HG02798 (cell line): ENCODE data around the gene TRIM5.
"Not testable (repeated sequence)": the region's sequence is repeated elsewhere in the genome, so short reads cannot be mapped to it uniquely, and the experiment has no call there.

Source experiments
- ATAC-seq: cut with Tn5 transposase; IDR thresholded peaks from one replicate; pipeline ENCODE4 v1.9.1; 2021; ENCODE audit warnings: mild to moderate bottlenecking; ENCODE audit not compliant: unreplicated experiment, poor library complexity

The TRIM5 gene

DNA sequence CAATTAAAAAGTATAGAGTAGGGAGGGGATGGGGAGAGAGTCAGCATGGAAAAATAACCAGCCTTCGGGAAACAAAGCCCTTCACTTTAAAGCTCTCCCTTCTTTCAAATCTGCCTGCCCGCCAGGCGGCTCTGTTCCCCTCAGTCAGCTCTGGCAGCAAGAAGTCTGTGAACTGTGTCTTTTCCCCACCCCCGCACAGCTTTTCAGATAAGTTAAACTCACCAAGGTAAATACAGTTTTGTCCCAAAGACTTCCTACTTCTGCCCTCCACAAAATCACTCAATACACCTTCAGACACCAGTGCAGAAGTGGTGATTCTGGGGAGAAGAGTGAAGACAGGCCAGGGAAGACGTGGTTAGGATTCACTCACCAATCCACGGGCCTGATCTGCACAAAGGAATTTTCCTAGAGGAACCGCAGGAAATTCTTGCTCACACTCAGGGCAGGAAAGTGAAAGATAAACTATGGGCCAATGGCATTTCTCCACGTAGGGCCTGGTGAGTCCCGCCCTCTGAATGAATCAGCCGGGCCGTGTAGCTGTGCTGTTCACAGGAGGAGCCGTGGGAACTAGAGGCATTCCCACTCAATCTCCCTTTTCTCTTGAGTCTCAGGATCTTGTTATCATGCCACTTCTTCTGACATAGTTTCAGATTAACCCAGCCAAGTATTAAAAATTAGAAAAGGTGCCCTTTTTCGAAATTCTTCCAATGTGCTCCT, at the start of gene TRIM5:
TSS of gene TRIM5 (minus strand) at position 429 of the 717 bp plus-strand sequence. CDS start 4,897 bp downstream, outside the sequence.
- peak; percentile 78 for ATAC-seq

DNA sequence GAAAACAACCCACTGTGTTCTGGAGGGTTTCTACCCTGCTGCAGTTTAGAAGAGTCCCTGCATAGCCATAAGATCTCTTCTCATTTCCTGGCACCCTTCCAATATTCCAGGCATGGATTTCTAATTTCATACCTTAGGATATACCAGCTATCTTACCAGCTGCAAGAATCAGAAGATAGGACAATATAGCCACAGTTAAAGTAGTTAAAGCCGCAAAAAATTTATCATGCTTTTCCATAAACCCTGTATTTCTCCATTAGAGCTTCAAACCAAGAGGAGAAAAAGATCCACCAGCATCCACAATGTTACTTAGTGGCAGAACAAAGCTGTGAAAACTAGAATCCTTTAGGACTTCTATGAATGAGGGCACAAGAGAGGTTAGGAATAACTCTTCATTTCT, 42.8 kb upstream of the TRIM5 start:
- ATAC-seq: no peak

DNA sequence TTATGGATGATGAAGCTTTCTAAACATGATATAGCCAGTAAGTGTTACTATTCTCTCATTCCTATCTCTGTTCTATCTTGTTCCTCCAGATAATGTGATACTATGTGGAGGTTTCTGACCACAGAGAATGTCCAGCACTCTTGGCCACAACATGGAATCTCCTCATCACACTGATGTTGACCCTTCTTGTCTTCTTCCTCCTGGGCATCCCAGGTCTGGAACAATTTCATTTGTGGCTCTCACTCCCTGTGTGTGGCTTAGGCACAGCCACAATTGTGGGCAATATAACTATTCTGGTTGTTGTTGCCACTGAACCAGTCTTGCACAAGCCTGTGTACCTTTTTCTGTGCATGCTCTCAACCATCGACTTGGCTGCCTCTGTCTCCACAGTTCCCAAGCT, 41.5 kb upstream of the TRIM5 start:
- no peak for ATAC-seq

DNA sequence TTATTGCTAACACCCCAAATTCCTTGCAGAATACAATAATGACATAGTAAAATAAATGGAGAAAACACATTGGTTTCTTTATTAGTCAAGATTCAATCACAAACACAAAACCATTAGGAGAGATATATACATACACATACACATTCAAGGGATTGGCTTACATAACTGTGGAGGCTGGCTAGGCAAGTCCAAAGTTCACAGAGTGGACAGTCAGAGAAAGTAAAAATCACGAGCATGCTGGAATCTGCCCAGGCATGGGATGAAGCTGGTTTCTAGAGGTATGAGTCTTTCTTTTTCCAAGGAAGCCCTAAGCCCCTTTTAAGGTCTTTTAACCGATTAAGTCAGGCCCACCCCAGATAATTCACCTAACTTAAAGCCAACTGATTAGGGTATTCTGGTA, 37.7 kb upstream of the TRIM5 start:
- no peak for ATAC-seq

DNA sequence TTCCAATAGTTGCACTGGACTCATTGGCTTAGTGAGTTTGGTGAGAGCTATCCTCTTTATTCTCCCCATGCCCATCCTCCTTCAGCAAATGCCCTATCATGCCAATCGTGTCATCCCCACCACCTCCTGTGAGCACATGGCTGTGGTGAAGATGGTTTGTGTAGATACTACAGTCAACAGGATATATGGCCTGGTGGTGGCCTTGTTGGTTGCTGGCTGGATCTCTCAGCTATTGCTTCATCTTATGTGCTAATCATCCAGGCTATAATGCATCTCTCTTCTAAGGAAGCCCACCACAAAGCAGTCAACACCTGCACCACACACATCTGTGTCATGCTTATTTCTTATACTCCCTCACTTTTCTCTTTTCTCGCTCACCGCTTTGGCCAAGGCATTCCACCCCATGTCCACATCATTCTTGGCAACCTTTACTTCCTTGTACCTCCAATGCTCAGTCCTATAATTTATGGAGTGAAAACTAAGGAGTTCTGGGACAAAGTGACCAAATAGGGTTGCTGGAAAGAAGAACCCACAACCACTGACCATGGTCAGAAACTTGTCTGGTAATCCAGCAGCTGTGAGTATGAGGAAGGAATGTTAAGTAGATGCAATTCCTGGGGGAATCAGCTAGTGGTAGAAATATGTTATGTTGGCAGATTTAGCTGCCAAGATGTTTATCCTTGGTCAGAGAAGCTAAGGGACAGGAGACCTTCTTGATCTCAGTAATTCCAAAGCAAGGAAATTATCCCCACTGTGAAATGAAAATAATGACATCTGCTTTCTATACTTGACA, 35.0 kb upstream of the TRIM5 start:
- ATAC-seq: no peak

DNA sequence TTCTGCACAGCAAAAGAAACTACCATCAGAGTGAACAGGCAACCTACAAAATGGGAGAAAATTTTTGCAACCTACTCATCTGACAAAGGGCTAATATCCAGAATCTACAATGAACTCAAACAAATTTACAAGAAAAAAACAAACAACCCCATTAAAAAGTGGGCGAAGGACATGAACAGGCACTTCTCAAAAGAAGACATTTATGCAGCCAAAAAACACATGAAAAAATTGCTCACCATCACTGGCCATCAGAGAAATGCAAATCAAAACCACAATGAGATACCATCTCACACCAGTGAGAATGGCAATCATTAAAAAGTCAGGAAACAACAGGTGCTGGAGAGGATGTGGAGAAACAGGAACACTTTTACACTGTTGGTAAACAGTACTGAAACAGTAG, 31.6 kb upstream of the TRIM5 start:
- ATAC-seq: not testable (repeated sequence)

DNA sequence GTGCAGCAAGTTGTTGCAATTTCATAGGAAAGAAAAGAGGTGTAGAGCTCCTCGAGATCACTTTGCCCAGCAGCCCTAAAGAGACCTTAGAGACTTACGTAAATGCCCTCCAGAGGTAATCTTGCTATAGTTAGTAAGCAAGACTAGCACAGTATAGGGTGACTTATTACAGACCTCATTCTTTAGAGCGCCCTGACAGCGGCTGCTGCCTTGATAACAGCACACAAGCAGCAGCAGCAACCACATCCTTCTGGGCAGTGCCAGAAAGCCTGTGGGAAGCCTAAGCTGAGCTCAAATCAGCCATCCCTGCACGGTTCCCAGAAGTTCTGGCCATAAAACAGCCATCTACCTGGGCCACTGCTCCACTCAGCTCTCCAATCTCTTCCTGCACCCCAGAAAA, 28.8 kb upstream of the TRIM5 start:
- ATAC-seq: no peak

DNA sequence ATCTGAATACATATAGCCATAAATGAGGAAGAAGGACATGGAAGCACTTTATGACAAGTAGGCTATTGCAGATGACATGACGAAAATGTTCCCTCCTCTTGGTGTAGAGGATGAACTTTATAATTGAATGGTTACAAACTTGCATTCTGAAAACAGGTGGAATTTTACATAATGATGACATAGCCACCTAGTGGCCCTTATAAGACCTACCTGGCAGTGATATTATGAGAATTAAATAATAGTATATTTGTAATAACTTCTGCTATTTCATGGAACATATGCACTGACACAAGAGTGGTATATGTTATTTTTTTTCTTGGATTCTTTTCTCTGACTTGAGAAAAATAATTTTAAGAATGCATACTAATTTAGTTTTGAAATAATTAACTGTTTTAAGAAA, 27.6 kb upstream of the TRIM5 start:
- no peak for ATAC-seq

DNA sequence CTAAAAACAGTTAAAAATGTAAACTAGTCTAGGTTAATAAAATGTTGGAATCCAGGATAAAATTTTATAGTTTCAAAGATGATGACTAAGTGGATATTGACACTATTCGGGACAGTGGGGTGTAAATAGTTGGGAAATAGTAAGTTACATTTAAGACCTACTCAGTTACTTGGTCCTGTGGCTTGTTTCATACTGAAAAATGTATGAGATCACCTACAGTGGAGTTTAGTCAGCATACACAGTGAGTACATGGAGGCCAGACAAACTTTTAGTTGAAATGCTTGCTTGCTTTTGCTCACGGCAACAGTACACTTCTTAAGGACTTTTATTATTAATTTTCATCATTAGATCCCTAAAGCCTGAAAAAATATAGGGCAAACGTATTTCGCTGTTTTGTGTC, 20.8 kb upstream of the TRIM5 start:
- no peak for ATAC-seq

DNA sequence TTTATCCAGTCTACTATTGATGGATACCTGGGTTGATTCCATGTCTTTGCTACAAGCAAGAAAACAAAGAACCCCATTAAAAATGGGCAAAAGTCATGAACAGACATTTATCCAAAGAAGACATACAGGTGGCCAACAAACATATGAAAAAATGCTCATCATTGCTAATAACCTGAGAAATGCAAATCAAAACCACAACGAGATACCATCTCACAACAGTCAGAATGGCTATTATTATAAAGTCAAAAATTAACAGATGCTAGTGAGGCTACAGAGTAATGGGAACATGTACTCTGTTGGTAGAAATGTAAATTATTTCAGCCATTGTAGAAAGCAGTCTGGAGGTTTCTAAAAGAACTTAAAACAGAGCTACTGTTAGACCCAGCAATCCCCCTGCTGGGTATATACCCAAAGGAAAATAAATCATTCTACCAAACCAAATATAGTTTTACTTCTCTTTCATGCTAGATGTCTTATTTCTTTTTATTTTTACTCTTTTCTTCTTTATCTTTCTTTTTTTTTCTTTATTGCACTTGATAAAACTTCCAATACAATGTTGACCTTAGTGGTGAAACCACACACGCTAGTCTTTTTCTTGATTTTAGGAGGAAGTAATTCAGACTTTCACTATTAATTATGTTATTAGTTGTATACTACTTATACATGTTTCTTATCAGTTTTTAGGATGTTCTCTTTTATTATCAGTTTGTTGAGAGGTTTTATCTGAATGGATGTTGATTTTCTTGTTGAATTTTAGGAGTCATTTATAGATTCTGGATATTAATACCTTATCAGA, 19.1 kb upstream of the TRIM5 start:
- peak; percentile 77 for ATAC-seq

DNA sequence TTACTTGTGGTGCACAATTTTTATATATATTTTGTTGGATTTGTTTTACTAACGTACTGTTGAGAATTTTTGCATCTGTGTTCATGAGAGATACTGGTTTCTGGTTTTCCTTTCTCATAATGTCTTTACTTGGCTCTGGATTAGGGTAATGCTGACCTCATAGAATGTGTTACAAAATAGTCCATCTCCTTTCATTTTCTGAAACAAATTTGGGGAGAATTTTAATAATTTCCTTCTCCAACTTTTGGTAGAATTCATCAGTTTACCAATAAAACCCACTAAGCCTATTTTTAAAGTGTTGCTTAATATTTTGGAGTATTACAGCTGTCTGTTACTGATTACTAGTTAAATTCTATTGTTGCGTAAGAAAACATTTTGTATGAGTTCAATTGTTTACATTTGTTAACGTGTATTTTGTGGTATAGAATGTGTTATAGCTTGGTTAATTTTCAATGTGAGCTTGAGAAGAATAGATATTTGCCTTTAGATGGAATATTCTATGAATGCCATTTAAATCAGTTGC, 16.2 kb upstream of the TRIM5 start:
- ATAC-seq: no peak

DNA sequence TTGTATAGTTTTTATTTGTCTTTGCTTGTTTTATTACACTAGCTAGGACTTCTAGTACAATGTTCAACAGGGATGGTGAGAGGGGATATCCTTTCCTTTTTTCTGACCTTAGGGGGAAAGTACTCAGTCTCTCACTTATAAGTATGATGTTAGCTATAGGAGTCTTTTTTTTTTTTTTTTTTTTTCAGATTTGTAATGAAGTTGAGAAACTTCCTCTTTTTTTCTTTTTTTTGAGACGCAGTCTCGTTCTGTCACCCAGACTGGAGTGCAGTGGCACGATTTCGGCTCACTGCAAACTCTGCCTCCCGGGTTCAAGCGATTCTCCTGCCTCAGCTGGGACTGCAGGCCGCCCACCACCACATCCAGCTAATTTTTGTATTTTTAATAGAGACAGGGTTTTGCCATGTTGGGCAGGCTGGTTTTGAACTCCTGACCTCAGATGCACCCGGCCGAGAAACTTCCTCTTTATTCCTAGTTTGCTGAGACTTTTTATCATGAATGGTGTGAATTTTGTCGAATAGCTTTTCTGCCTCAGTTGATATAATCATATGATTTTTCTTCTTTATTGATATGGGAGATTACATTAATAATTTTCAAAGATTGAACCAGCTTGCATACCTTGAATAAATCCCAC, 15.7 kb upstream of the TRIM5 start:
- no peak for ATAC-seq

DNA sequence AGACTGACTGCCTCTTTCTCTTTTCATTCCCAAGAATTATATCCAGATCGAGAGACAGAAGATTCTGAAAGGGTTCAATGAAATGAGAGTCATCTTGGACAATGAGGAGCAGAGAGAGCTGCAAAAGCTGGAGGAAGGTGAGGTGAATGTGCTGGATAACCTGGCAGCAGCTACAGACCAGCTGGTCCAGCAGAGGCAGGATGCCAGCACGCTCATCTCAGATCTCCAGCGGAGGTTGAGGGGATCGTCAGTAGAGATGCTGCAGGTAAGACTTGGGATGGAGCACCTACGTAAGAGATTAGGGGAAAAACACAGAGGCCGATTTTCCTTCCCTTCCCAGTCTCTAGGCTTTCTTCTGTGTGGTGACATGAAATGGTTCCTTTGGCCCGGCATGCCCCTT, 13.4 kb upstream of the TRIM5 start:
- no peak for ATAC-seq

DNA sequence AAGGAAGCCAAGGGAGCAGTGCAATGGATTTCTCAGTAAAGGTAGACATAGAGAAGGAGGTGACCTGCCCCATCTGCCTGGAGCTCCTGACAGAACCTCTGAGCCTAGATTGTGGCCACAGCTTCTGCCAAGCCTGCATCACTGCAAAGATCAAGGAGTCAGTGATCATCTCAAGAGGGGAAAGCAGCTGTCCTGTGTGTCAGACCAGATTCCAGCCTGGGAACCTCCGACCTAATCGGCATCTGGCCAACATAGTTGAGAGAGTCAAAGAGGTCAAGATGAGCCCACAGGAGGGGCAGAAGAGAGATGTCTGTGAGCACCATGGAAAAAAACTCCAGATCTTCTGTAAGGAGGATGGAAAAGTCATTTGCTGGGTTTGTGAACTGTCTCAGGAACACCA, 11.3 kb upstream of the TRIM5 start:
- no peak for ATAC-seq

DNA sequence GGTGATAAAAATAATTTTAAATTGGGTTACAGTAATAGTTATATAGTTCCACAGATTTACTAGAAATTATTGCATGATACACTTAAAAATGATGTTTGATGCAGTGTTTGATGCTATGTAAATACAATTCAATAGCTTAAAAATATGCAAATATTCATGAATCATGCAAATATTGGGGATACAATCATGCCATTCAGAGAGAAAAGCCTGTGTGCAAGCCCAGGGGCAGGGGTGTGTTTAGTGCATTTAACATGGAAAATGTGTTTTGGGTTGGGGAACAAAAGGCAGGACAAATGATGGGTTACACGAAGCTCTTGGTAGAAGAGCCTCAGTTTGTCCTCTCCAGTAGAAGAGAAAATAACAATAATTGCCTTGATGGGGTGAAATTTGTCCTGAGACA, 10.7 kb upstream of the TRIM5 start:
- ATAC-seq: no peak

GRCh38 chr11:5694642-5695041, 9.8 kb upstream of the TRIM5 start:
- no peak for ATAC-seq

- no peak for ATAC-seq
These were observed 7.1 kb upstream of the TRIM5 start for GRCh38 chr11:5691964-5692361.

DNA sequence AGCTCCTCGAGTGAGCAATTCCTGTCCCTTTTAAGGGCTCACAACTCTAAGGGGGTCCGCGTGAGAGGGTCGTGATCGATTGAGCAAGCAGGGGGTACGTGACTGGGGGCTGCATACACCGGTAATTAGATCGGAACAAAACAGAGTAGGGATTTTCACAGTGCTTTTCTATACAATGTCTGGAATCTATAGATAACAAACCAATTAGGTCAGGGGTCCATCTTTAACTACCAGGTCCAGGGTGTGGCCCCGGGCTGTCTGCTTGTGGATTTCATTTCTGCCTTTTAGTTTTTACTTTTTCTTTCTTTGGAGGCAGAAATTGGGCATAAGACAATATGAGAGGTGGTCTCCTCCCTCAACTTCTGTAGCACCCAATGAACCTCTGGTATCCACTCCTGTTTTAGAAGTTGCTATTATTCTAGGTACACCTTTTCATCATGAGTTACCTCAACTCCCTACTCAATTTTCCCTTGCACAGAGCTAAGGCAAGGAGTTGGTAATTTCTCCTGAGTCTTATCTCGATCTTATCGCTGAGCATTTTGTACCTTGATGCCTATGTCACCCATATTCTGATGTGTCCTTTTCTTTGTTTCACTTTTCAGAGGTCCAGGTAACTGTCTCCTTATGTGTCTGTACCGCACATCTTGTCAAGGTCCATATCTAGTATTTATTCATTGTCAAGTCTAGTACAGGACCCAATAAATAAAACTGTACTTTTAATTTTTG, 6.5 kb upstream of the TRIM5 start:
- not testable (repeated sequence) for ATAC-seq

- no peak for ATAC-seq
These were observed 5.9 kb upstream of the TRIM5 start for GRCh38 chr11:5690736-5691135.

DNA sequence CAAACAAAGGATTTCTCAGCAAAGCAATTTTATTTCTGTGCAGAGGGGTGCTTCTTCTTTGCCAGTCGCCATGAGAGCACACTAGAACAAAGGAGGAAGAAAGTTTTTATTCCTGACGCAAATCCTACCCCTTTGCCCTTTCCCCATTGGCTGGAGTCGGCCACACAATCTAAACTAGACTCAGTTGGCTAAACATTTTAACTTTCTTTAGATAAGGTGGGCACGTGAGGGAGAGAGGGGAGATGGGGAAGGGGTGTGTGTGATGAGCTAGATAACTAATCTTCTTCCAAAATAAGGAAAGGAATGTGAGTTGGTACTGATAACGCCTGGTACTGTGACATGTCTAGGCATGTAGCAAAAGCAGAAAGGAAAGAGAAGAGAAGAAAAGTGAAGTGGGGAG, 5.3 kb upstream of the TRIM5 start:
- ATAC-seq: no peak
